Caki2 (cell line): ENCODE results near the gene MRPS15. TPM values are rescaled to one million over a fixed set of nuclear protein-coding genes. Genes with fewer than 3 reads are reported as not detected.
"Not testable (repeated sequence)": the region's sequence is repeated elsewhere in the genome, so short reads cannot be mapped to it uniquely, and the experiment has no call there.

Source experiments
- DNase-seq: peaks from one replicate; pipeline ENCODE4 v3.0.0-alpha.2; 2015; ENCODE audit warnings: low read depth
- in situ Hi-C: cut with HindIII; loops from 2 replicates; pipeline ENCODE4 v1.10.0; 2016; ENCODE audit warnings: low sequenced_read_pairs, low pct_unique_long_range_greater_than_20kb, mixed read lengths
- total RNA-seq: library from RNA; depleted of rRNA; stranded (reverse); fragments of >200 nt; shearing (Covaris generic); gene quantifications from 2 replicates; pipeline ENCODE4 v1.2.3, GENCODE V29; 2014; ENCODE audit warnings: low replicate concordance

MRPS15 gene
- total RNA-seq, 1 experiment from 2014 or later: 88.1 TPM

DNA sequence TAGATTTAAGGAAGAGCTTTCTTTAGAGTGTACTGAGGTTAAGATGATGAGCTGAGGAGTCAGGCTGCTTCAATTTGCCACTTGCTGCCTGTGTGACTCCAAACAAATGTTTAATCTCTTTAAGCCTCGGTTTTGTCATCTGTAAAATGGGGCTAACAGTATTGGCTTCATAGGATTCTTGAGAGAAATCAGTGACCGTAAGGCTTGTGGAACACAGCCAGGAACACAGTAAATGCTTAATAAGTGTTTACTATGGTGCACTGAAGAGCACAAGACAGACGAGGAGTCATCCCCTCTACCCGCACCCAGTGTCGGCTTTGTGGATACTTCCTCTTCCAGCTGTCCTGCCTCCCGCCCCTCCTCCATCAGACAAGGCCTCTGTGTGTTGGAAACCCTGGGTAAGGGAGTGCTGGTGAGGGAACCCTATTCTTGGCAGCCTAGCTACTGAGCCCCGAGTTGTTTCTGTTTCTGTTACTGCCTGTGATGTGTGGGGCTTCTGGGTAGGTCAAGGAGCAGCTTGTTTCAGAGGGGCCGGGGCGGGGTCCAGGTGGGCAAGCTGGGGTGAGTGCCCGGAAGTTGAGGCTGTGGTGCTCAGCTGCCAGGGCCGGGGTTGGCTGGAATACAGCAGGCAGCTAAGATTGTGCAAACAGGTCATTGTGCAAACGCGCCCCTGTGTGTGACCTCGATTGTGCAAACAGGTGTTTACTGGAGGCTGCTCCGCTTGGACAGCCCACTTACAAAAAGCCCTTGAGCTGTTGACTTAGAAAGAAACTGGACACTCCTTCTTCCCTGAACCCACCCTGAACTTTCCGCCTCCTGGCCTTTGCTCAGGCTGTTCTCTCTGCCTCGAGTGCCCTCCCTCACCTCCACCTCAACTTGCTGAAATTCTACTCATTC, 22.5 kb upstream of the MRPS15 start:
- in situ Hi-C loops: no loop called here
- DNase-seq: no peak

DNA sequence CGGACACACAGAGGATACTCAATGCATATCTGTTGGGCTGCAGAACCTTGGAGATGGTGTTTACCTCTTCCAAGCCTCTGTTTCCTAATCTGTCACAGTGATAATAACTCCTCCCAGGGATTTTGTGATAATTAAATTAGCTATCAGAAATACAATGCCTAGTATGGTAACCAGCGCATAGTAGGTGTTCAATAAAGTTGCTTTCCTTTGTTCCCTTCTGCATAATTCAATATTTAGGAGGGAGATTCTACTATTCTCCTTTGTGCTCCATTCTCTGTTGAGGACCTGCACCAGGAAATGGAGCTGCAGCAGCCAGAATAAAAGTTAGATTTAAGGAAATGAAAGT, 21.9 kb upstream of the MRPS15 start:
- DNase-seq: no peak
- in situ Hi-C loops: no loop called here

DNA sequence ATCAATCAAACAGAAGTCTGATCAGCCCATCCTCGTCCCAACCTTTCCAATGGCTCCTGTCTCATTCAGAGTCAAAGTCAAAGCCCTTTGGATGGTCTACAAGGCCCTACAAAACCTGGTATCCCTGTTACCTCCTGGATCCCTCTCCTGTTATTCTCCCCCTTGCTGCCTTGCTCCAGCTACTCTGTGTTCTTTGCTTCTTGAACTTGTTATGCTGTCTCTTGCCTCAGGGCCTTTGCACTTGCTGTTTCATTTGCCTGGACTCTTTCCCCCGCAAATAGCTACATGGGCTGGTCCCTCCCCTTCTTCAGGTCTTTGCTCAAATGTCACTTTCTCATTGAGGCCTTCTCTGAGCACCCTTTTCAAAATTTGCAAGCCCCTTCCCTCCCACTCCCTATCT, 19.9 kb upstream of the MRPS15 start:
- in situ Hi-C loops: no loop called here
- DNase-seq: no peak

DNA sequence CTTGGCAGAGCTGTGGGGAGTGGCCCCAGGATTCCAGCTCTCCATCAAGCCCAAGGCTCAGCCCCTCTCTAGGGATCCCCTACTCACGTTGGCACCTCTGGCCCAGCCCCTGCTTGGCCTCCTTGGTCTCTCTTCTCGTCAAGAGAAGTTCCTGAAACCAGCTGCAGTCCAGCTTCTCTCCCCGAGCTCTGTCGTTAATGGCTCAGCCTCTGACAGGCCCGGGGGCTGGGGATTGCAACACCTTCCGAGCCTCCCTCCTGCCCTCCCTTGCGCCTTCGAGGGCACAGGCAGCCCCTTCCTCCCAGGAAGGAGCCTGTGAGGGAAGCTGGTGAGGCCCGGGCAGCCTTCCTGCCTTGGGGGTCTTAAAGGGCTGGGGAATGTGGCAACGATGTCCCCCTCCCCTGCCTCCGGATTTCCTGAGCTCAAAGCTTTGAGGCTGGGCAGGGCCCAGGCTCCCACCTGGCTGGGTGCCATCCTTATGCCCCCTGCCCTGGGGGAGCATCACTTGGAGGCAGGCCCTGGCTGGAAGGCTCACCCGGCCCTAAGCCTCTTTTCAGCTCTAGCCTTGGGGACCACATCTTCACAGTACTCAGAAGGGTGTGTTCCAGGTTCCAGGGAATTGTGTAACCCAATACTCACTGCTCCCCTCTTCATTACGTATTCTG, 18.7 kb upstream of the MRPS15 start, which contains the start of gene CSF3R:
TSS of gene CSF3R (minus strand) at position 190 of the 665 bp plus-strand sequence. CDS start 3,417 bp downstream, outside the sequence.
- in situ Hi-C loops: no loop called here
- no peak for DNase-seq

DNA sequence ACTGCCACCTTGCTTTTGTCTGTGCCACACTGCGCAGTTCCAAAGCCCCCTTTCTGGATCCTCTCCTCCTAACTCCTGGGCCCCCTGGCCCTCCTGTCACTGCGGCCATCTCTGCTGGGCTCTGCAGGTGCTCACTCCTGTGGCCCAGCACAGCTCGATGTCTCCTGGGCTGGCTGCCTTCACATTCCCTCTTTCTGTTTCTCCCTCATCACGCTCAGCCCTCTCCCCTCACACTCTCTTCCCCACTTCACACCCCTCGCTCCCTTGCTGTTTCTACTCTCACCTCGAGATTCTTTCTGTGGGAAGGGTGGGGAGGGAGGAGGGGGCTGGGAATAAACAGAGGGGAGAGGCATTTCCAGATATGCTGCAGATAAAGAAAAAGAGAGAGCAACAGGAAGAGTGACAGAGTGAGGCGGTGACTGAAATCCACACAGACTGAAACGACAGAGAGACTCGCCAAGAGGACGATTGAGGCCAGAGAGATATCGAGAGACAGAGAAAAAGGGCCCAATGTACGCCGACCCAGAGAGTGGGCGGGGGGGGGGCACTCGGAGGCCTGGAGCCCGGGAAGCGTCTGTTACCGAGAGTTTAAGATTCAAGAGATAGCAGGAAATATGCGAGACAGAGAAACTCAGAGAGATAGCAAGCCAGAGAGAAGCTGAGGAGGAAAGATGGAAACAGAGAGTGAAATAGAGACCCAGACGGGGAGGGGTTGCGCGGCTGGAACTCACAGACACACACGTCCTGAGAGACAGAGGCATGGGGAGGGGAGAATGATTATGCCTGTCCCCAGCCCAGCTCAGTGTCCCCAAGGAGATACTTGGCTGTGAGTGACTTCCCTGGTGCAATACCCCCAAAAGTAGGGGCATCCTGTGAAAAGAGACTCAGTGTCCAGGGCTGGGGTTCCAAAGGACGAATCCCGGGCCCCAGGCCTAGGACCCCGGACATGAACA, 17.9 kb upstream of the MRPS15 start:
- in situ Hi-C loops: no loop called here
- DNase-seq: no peak

DNA sequence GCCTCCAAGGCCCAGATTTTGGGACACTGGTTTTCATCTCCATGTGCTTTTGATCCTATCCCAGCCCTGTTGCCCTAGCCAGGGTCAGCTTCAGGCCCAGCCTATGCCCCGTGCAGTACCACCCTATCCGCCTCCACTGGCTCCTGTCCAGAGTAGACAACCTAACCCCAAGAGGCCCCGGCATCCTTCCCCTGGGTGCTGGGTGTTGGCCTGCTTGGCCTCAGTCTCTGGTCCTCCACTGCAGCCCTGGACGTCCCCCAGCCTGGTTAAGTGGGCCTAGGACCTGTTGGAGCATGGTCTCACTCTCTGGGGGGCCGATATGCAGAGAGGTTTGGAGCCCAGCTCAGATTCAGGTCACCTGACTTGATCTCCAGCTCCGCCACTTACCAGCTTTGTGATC, 16.9 kb upstream of the MRPS15 start:
- in situ Hi-C loops: no loop called here
- DNase-seq: no peak

DNA sequence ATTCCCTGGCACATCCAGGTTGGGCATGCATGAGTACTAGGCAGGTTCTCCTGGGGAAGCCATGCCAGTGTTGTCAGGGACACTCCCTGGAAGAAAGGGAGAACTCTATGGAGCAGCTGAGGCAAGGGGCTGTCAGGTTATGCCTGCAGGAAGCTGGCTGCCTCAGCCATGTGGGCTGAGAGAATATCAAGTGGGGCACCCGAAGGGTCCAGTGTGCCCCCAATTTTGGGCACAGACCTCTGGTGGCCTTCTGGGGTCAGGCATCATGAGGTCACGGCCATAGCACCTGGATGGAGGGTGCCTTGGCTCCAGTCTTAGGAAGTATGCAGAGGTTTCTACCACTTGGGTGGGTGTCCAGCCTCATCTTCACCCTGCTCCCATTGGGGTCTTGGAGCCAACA, 16.0 kb upstream of the MRPS15 start:
- DNase-seq: no peak
- in situ Hi-C loops: no loop called here

DNA sequence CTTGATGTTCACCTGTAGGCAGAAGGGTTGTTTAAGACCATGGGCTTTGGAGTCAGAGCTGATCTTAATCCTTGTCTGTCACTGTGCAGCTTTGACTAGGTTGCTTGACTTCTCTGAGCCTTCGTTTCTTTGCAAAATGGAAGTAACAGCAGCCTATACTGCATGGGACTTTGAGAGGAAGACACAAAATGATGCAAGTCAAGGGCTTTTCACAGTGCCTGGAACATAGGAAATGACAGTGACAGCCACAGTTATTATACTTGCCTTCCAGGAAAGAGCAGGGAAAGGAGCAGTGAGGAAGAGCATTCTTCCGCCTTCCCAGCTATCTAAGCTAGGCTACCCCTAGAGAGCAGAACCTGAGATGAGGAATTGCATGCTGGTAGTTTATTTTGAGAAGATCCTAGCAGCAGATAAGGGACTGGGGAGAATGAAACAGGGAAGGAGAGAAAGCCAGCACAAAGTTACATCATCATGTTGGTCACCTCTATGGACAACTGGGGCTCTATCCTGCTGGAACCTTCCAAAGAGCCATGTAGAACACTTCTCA, 15.4 kb upstream of the MRPS15 start:
- in situ Hi-C loops: no loop called here
- no peak for DNase-seq

DNA sequence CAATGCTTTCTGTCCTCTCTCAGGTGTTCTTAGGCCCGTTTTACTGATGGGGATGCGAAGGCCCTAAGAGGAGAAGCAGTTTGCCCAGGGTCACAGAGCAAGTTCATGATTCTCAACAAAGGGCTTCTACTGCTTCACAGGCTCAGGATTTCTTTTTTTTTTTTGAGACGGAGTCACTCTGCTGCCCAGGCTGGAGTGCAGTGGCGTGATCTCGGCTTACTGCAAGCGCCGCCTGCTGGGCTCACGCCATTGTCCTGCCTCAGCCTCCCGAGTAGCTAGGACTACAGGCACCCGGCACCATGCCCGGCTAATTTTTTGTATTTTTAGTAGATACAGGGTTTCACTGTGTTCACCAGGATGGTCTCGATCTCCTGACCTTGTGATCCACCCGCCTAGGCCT, 13.4 kb upstream of the MRPS15 start:
- not testable (repeated sequence) for DNase-seq

DNA sequence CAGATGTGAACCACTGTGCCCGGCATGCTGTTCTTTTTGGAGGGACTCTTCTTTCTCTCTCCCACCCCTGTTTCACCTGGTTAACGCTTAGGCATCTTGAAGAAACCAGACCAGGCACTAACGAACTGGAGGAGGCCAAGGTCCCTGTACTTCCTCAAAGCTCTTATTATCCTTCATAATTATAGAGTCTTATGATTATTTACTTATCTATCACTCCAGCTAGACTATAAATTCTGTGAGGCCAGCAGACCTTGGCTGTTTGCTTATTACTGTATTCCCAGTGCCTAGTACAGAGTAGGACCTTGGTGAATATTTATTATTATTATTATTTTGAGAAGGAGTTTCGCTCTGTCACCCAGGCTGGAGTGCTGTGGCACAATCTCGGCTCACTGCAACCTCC, 12.8 kb upstream of the MRPS15 start:
- no peak for DNase-seq
- in situ Hi-C loops: no loop called here

More for the DNA sequence above, 13.4 kb upstream of the MRPS15 start:
- in situ Hi-C loops: not testable (repeated sequence)

DNA sequence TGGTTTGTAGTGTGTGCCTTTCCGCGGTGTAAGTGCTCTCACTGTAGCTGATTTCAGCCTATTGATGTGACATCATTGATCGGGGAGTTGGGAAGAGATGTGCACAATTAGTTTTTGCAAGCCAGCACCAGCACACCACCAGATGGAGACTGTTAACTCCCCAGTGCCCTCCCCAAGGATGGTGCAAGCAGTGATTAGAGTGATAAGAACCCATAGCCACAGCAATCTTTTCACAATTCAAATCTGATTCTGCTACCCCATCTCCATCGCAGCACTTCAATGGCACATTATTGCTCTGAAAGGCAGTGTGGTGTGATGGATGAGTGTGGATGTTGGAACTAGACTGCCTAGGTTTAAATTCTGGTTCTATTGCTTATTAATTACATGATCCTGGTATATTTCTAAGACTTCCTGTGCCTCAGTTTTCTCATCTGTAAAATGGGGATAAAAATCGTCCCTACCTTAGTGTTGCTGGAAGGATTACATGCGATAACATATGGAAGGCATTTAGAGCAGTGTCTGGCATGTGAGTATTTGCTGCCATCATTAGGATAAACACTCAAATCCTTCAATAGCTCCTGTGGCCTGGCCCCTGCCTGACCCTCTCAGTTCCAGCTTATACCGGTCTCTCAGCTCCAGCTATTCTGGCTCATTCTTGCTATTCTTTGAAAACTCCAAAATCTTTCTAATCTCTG, 11.9 kb upstream of the MRPS15 start:
- no peak for DNase-seq
- in situ Hi-C loops: no loop called here

DNA sequence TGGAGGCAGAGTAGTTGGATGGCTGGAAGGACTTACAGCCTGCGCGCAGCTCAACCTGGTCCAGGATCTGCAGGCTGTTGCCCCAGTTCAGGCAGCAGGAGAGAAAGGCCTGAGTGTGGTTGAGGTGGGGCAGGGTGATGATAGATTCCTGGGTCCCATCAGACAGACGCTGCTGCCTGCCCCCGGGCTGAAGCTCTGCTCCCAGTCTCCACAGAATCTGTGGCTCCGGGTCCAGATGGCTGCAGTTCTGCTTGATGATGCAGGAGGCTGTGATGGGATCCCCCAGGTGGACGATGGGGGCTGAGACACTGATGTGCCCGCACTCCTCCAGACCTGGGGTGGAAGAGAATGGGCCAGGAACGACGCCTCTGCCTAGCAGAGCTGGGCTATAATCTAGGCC, 11.2 kb upstream of the MRPS15 start:
- no peak for DNase-seq
- in situ Hi-C loops: no loop called here

DNA sequence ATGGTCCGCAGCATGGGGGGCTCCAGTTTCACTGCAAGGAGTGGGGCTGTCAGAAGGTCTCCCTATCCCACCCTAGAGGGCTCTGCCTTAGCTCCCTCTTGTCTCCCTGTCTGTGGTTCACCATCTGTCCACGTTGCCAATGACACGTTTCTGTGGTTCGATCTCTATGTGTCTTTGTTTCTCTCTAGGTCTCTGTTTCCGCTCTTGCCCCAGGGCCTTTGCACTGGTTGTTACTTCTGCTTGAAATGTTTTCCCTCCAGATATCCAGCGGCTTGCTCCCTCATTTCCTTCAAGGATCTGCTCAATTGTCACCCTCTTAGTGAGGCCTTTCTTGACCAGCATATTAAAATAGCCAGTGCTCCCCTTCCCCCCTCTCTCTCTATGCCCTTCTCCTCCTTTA, 8.5 kb upstream of the MRPS15 start:
- DNase-seq: no peak
- in situ Hi-C loops: no loop called here

DNA sequence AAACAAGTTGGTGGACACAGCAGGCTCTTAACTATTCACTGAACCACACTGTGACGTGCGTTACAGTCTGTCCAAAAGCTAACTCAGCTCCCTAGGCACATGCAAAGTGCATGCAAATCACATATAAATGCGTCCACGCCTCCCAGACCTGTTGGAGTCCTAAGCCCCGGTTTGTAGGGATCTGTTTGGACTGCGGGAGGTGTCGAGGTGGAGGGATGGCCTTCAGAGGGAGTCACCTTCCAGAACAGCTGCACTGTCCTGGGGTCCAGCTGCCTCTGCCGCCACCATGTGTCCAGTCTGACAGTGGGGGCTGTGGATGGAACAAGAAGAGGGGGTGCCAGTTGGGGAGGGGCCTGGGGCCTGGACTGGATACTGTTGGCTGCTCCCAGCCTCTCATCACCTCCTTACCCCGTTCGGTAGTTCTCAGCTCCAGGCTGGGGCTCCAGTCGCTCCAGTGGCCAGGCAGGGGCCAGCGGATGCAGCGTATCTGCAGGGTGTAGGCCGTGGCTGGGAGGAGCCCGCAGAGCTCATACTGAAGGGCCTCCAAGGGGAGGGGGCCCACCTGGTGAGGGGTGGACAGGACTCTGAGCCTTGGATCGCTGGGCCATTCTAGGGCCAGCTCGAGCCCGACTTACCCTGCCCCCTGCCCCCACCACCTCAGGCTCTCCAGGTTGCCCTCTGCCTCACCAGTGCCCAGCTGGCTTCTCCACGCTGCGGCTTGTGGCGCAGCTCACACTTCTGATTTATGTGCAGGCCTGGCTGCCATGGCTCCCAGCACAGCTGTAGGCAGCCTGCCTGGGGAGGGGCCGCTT, 7.9 kb upstream of the MRPS15 start:
- in situ Hi-C loops: no loop called here
- DNase-seq: no peak

DNA sequence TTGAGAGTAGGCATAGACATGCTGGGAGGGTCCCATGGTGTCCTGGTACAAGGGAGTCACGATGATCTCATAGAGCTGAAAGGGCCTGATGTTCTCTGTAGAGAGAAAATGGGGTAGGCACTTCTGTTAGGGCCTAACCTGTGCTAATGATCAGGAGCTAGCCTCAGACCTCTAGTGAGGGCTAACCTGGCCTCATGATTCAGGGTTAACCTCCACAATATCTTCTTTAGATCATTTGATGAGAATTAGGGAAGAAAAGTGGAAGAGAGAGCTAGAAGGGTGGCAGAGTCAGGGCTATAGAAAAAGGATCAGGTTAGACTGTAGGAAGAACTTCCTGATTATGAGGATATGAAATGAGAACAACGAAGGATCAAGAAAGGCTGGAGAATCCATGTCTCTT, 5.0 kb upstream of the MRPS15 start:
- in situ Hi-C loops: no loop called here

DNA sequence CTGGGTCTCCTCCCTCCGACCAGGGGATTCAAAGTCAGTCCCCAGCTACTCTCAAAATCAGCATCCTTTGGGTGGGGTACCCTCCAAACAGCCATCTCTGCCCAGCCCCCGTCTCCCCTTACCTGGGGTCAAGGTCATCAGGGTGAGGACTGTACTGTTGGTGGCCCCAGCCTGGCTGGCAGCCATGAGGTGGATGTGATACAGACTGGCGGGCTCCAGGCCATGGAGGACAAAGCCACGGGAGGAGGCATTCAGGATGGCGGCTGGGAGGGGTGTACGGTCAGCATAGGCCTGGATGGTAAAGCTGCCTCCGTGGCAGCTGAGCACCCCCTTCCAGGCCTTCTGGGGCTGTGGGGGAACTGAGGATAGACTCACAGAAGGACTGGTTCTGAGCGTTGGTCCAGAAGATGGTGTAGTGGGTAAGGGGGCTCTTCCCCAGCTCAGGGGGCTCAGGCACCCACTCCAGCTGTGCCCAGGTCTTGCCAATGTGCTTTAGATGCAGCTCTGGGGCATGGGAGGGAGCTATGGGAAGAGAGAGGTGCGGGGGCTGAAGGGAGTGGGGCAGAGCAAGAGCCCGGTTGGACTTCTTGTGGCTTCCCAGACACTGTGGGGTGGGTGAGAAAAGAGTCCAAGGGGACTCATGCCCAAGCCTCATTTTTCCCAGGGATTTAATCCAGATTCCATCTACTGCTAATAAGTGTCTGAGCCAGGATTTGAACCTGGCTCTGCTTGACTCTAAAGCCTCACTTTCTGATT, 3.7 kb upstream of the MRPS15 start:
- in situ Hi-C loops: no loop called here
- no peak for DNase-seq

More for the DNA sequence above, 5.0 kb upstream of the MRPS15 start:
- DNase-seq: no peak
